HG02870 (cell line): Measurements from ENCODE around the gene PSMA6.
"Not testable (repeated sequence)": the region's sequence is repeated elsewhere in the genome, so short reads cannot be mapped to it uniquely, and the experiment has no call there.

Experiments used
- ATAC-seq: cut with Tn5 transposase; IDR thresholded peaks from one replicate; pipeline ENCODE4 v1.9.1; 2021; ENCODE audit warnings: mild to moderate bottlenecking, moderate library complexity; ENCODE audit not compliant: unreplicated experiment

The PSMA6 gene

GRCh38 chr14:35292051-35292769 is at the start of gene PSMA6:
TSS of gene PSMA6 (plus strand) at chr14:35292382. CDS start at chr14:35292477, 95 bp downstream.
- ATAC-seq, result peak; percentile 79

GRCh38 chr14:35242599-35243311 is 49.4 kb upstream of the PSMA6 start:
- no peak for ATAC-seq

GRCh38 chr14:35243956-35244355 is 48.2 kb upstream of the PSMA6 start:
- no peak for ATAC-seq

GRCh38 chr14:35244542-35244941 is 47.6 kb upstream of the PSMA6 start:
- ATAC-seq, result no peak

GRCh38 chr14:35245051-35245450 is 47.1 kb upstream of the PSMA6 start:
- ATAC-seq, result no peak

- ATAC-seq, result peak; percentile 51
Observed at GRCh38 chr14:35247777-35248475, 44.3 kb upstream of the PSMA6 start.

- ATAC-seq, result peak; percentile 78
Observed at GRCh38 chr14:35248476-35248788, 43.8 kb upstream of the PSMA6 start.

- ATAC-seq, result no peak
Observed at GRCh38 chr14:35250319-35250718, 41.9 kb upstream of the PSMA6 start.

GRCh38 chr14:35252451-35252868 is 39.7 kb upstream of the PSMA6 start:
- ATAC-seq, result no peak

- ATAC-seq, result not testable (repeated sequence)
Observed at GRCh38 chr14:35253056-35253455, 39.1 kb upstream of the PSMA6 start.

GRCh38 chr14:35254034-35254622 is 38.1 kb upstream of the PSMA6 start:
- ATAC-seq, result not testable (repeated sequence)

GRCh38 chr14:35254736-35255135 is 37.4 kb upstream of the PSMA6 start:
- no peak for ATAC-seq

- no peak for ATAC-seq
Observed at GRCh38 chr14:35255711-35256110, 36.5 kb upstream of the PSMA6 start.

GRCh38 chr14:35257809-35258208 is 34.4 kb upstream of the PSMA6 start:
- ATAC-seq, result no peak

- ATAC-seq, result no peak
Observed at GRCh38 chr14:35258420-35258819, 33.8 kb upstream of the PSMA6 start.

GRCh38 chr14:35261774-35262173 is 30.4 kb upstream of the PSMA6 start:
- ATAC-seq, result no peak

GRCh38 chr14:35262436-35262835 is 29.7 kb upstream of the PSMA6 start:
- ATAC-seq, result no peak

GRCh38 chr14:35268946-35269345 is 23.2 kb upstream of the PSMA6 start:
- ATAC-seq, result no peak

- ATAC-seq, result no peak
Observed at GRCh38 chr14:35274805-35275204, 17.4 kb upstream of the PSMA6 start.

GRCh38 chr14:35277179-35277578 is 15.0 kb upstream of the PSMA6 start:
- ATAC-seq, result no peak

GRCh38 chr14:35279369-35279768 is 12.8 kb upstream of the PSMA6 start:
- no peak for ATAC-seq

GRCh38 chr14:35281341-35281740 is 10.8 kb upstream of the PSMA6 start:
- ATAC-seq, result no peak
